Trophoblast cell (in vitro differentiated cells and primary cell): Measurements from ENCODE around the gene PRR11.

Experiments used
- DNase-seq, 2 donors: peaks; one replicate each; pipeline ENCODE4 v3.0.0-alpha.2; 2016
- H2AFZ ChIP-seq: 2 replicates; pipeline ENCODE4 v1.6.1; 2013; ENCODE audit warnings: low read length, moderate library complexity, mild to moderate bottlenecking; ENCODE audit not compliant: insufficient read depth, poor library complexity
- H2AK5ac ChIP-seq: 2 replicates; pipeline ENCODE4 v1.6.1; 2013; ENCODE audit warnings: mild to moderate bottlenecking, low read length
- H2BK120ac ChIP-seq: 2 replicates; pipeline ENCODE4 v1.6.1; 2013; ENCODE audit warnings: low read length, mild to moderate bottlenecking, moderate library complexity; ENCODE audit not compliant: insufficient read depth, poor library complexity
- H2BK12ac ChIP-seq: 2 replicates; pipeline ENCODE4 v1.6.1; 2013; ENCODE audit warnings: mild to moderate bottlenecking, low read length, moderate library complexity
- H2BK5ac ChIP-seq: 2 replicates; pipeline ENCODE4 v1.6.1; 2013; ENCODE audit warnings: low read length, low read depth, moderate library complexity, mild to moderate bottlenecking; ENCODE audit not compliant: poor library complexity
- H3K14ac ChIP-seq: 2 replicates; pipeline ENCODE4 v1.6.1; 2013; ENCODE audit warnings: mild to moderate bottlenecking, low read length
- H3K18ac ChIP-seq: 2 replicates; pipeline ENCODE4 v1.6.1; 2013; ENCODE audit warnings: mild to moderate bottlenecking, low read length
- H3K23ac ChIP-seq: 2 replicates; pipeline ENCODE4 v1.6.1; 2013; ENCODE audit warnings: low read length
- H3K27ac ChIP-seq: 2 replicates; pipeline ENCODE4 v1.5.1; 2013; ENCODE audit warnings: low read depth, mild to moderate bottlenecking, inconsistent platforms, low read length, moderate library complexity
- H3K27me3 ChIP-seq: 2 replicates; pipeline ENCODE4 v1.6.1; 2013; ENCODE audit warnings: inconsistent platforms, mild to moderate bottlenecking, low read length, moderate library complexity; ENCODE audit not compliant: insufficient read depth
- H3K36me3 ChIP-seq, 2 experiments: 1 replicate in 1 of 2; 2 replicates in 1 of 2; pipeline ENCODE4 v1.6.1; 2013; ENCODE audit warnings: low read length in 2 of 2, mild to moderate bottlenecking in 2 of 2, moderate library complexity in 1 of 2; ENCODE audit not compliant: insufficient read depth in 2 of 2, control insufficient read depth in 1 of 2
- H3K4ac ChIP-seq: 2 replicates; pipeline ENCODE4 v1.6.1; 2013; ENCODE audit warnings: low read depth, mild to moderate bottlenecking, low read length, moderate library complexity
- H3K4me1 ChIP-seq, 2 experiments: 1 replicate in 1 of 2; 2 replicates in 1 of 2; pipeline ENCODE4 v1.6.1; 2013; ENCODE audit warnings: low read length in 2 of 2, mild to moderate bottlenecking in 2 of 2, moderate library complexity in 1 of 2; ENCODE audit not compliant: insufficient read depth in 2 of 2, control insufficient read depth in 1 of 2
- H3K4me2 ChIP-seq: 2 replicates; pipeline ENCODE4 v1.6.1; 2013; ENCODE audit warnings: inconsistent platforms, mild to moderate bottlenecking, low read length, moderate library complexity
- H3K4me3 ChIP-seq: 2 replicates; pipeline ENCODE4 v1.5.1; 2013; ENCODE audit warnings: mild to moderate bottlenecking, low read depth, low read length, inconsistent platforms
- H3K79me1 ChIP-seq: one replicate; pipeline ENCODE4 v1.6.1; 2013; ENCODE audit warnings: low read length
- H3K79me2 ChIP-seq: 2 replicates; pipeline ENCODE4 v1.6.1; 2013; ENCODE audit warnings: low read length, mild to moderate bottlenecking; ENCODE audit not compliant: control insufficient read depth, insufficient read depth, poor library complexity
- H3K9ac ChIP-seq: 2 replicates; pipeline ENCODE4 v1.6.1; 2013; ENCODE audit warnings: mild to moderate bottlenecking, low read length
- H3K9me3 ChIP-seq: 2 replicates; pipeline ENCODE4 v1.6.1; 2013; ENCODE audit warnings: low read depth, mild to moderate bottlenecking, control low read depth, inconsistent platforms, low read length; ENCODE audit not compliant: insufficient read depth
- H4K12ac ChIP-seq: 2 replicates; pipeline ENCODE4 v1.6.1; 2013; ENCODE audit warnings: low read depth, mild to moderate bottlenecking, low read length, moderate library complexity
- H4K8ac ChIP-seq: 2 replicates; pipeline ENCODE4 v1.6.1; 2013; ENCODE audit warnings: low read depth, mild to moderate bottlenecking, low read length, moderate library complexity
- H4K91ac ChIP-seq: one replicate; pipeline ENCODE4 v1.6.1; 2013; ENCODE audit warnings: low read depth, mild to moderate bottlenecking, low read length, moderate library complexity
- WGBS: extraction: QIAGEN DNeasy Blood & Tissue Kit; methylation state at CpG from one replicate; pipeline ENCODE4 v1.1.7; 2013; ENCODE audit warnings: missing lambda C conversion rate; ENCODE audit not compliant: insufficient read length, insufficient coverage; ENCODE audit errors: extremely low coverage; 5-methylcytosine and 5-hydroxymethylcytosine counted together

Gene PRR11

DNA sequence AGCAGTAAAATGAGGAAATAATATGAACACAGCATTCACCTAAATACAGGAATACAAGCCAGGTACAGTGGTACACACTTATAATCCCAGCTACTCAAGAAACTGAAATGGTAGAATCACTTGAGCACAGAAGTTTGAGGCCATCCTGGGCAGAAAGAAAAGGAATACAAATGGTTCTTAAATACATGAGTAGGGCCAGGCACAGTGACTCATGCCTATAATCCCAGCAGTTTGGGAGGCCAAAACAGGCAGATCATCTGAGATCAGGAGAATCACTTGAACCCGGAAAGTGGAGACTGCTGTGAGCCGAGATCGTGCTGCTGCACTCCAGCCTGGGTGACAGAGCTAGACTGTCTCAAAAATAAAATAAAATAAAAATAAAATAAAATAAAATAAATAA, 31.3 kb downstream of the PRR11 start:
- WGBS, result no CpG with 5 or more reads among the region's 3 CpGs

DNA sequence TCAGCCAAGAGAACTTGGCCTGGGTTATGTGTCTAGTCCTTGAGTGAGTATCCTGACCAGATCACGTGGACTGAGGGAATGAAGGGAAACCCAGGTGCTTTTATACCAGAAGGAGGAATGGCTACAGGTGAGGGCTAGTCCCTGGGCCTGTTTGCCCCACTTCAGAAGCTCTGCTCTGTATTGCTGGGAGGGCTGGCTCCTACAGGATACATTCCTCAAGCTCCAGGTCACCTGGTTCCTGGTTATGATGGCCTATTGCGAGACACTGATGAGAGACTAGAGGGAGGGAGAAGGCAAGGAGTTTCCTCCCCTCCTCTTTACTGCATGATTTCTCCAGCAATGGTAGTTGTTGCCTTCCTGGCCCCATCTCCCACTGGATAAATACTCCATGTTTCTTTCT, 35.3 kb downstream of the PRR11 start:
- Histone ChIP-seq H4K8ac (no peak overlapping the region), H2AK5ac (no peak overlapping the region), H4K12ac (peak overlapping the region; percentile 44), H3K18ac (no peak overlapping the region), H3K27me3 (no peaks in the 10 kb centered on the region), H3K27ac (no peak overlapping the region), H3K4me3 (no peak overlapping the region), H3K79me2 (no peaks in the 10 kb centered on the region), H3K79me1 (no peaks in the 10 kb centered on the region), H4K91ac (no peak overlapping the region), H3K4ac (no peak overlapping the region), H3K23ac (no peak overlapping the region), H3K36me3 (peaks cover 18 to 25% of the 10 kb centered on the region in 2 experiments), H3K14ac (no peak overlapping the region), H3K9me3 (no peaks in the 10 kb centered on the region), H2BK12ac (no peak overlapping the region), H3K4me1 (no peaks in the 10 kb centered on the region), H2BK5ac (peak overlapping the region; percentile 31), H2AFZ (no peak overlapping the region), H2BK120ac (peak overlapping the region; percentile 38), H3K9ac (no peak overlapping the region), H3K4me2 (no peak overlapping the region)
- WGBS, result no CpG with 5 or more reads among the region's 2 CpGs
- DNase-seq, result peak in 1 of 2 donors; percentile 29

More for the DNA sequence above, 31.3 kb downstream of the PRR11 start:
- no peak overlapping the region for H2BK5ac ChIP-seq
- no peak overlapping the region for H3K23ac ChIP-seq
- no peak overlapping the region for H3K27ac ChIP-seq
- H3K79me2 ChIP-seq, result no peaks in the 10 kb centered on the region
- DNase-seq, result no peak
- H3K9ac ChIP-seq, result no peak overlapping the region
- no peak overlapping the region for H2AFZ ChIP-seq
- no peak overlapping the region for H3K14ac ChIP-seq
- H2AK5ac ChIP-seq, result no peak overlapping the region
- no peaks in the 10 kb centered on the region for H3K27me3 ChIP-seq
- H3K4me2 ChIP-seq, result no peak overlapping the region
- no peaks in the 10 kb centered on the region for H3K79me1 ChIP-seq
- H3K4ac ChIP-seq, result no peak overlapping the region
- H4K91ac ChIP-seq, result no peak overlapping the region
- peaks cover 12% of the 10 kb centered on the region in 2 experiments for H3K36me3 ChIP-seq
- H4K12ac ChIP-seq, result peak overlapping the region; percentile 54
- H4K8ac ChIP-seq, result no peak overlapping the region
- no peak overlapping the region for H3K4me3 ChIP-seq
- no peaks in the 10 kb centered on the region for H3K4me1 ChIP-seq
- no peak overlapping the region for H2BK12ac ChIP-seq
- no peak overlapping the region for H3K18ac ChIP-seq
- H2BK120ac ChIP-seq, result no peak overlapping the region
- no peaks in the 10 kb centered on the region for H3K9me3 ChIP-seq

- WGBS, result no CpG with 5 or more reads among the region's 3 CpGs
- Histone ChIP-seq H2BK12ac (no peak overlapping the region), H2AK5ac (no peak overlapping the region), H3K23ac (no peak overlapping the region), H3K79me1 (no peaks in the 10 kb centered on the region), H3K9ac (no peak overlapping the region), H3K4me3 (no peak overlapping the region), H3K14ac (no peak overlapping the region), H3K18ac (no peak overlapping the region), H4K8ac (no peak overlapping the region), H4K12ac (no peak overlapping the region), H3K36me3 (peaks cover 23 to 26% of the 10 kb centered on the region in 2 experiments), H3K79me2 (no peaks in the 10 kb centered on the region), H3K27ac (no peak overlapping the region), H3K4me2 (no peak overlapping the region), H3K4me1 (no peaks in the 10 kb centered on the region), H2AFZ (no peak overlapping the region), H2BK120ac (no peak overlapping the region), H3K27me3 (no peaks in the 10 kb centered on the region), H2BK5ac (no peak overlapping the region), H3K9me3 (no peaks in the 10 kb centered on the region), H4K91ac (no peak overlapping the region), H3K4ac (no peak overlapping the region)
- DNase-seq, result no peak
Measured at GRCh38 chr17:59193336-59193862, 37.9 kb downstream of the PRR11 start.

GRCh38 chr17:59199398-59199797, 43.9 kb downstream of the PRR11 start:
- no peak overlapping the region for H3K9ac ChIP-seq
- WGBS, result no CpG with 5 or more reads among the region's 4 CpGs
- no peak overlapping the region for H2BK120ac ChIP-seq
- H3K4me2 ChIP-seq, result no peak overlapping the region
- no peak overlapping the region for H2AFZ ChIP-seq
- no peak overlapping the region for H4K91ac ChIP-seq
- H2BK5ac ChIP-seq, result no peak overlapping the region
- H2AK5ac ChIP-seq, result no peak overlapping the region
- no peak overlapping the region for H3K4ac ChIP-seq
- no peak overlapping the region for H3K18ac ChIP-seq
- H3K23ac ChIP-seq, result no peak overlapping the region
- H3K79me2 ChIP-seq, result no peaks in the 10 kb centered on the region
- peaks cover 30 to 34% of the 10 kb centered on the region in 2 experiments for H3K36me3 ChIP-seq
- peak in 1 of 2 donors; percentile 6 for DNase-seq
- H3K79me1 ChIP-seq, result no peaks in the 10 kb centered on the region
- H4K12ac ChIP-seq, result no peak overlapping the region
- H4K8ac ChIP-seq, result no peak overlapping the region
- no peaks in the 10 kb centered on the region for H3K9me3 ChIP-seq
- H3K27ac ChIP-seq, result no peak overlapping the region
- no peak overlapping the region for H3K4me3 ChIP-seq
- H3K4me1 ChIP-seq, result no peaks in the 10 kb centered on the region
- no peaks in the 10 kb centered on the region for H3K27me3 ChIP-seq
- H3K14ac ChIP-seq, result no peak overlapping the region
- no peak overlapping the region for H2BK12ac ChIP-seq
